ENCODE results near the gene ACOX3. TPM values are rescaled to one million over a fixed set of nuclear protein-coding genes. Genes with fewer than 3 reads are reported as not detected.
A peak's percentile ranks its signal among the peaks of the same experiment; 100 is the strongest.

Gene ACOX3
- total and polyA plus RNA-seq, 10 of the 15 experiments (the other 5 are each of a cell fraction or from before 2014, with no cell fraction given) = 2.0 to 24.5 (median 14.0) TPM

GRCh38 chr4:8340781-8341241 is 99.7 kb downstream of the ACOX3 start (continued):
- TF ChIP-seq ZNF687 (IDR thresholded peaks at IDR 0.05) (no peak), CHD4 (IDR thresholded peaks at IDR 0.05) (no peak), SIX5 (IDR thresholded peaks at IDR 0.05; ENCODE audit: low read depth, low read length, severe bottlenecking) (no peak), CEBPB (IDR thresholded peaks at IDR 0.05; ENCODE audit: borderline replicate concordance in 1 of 2, low read depth in 2 of 2, low read length in 2 of 2) (no peak)

- FAIRE-seq = no peak
- intact Hi-C loops (cut with micrococcal nuclease; ENCODE audit: unreplicated experiment) = no loop called here
- TF ChIP-seq BHLHE40 (IDR thresholded peaks at IDR 0.05; ENCODE audit: borderline replicate concordance in 1 of 2, low read depth in 2 of 2, low read length in 1 of 2) (peak in 1 of 2 experiments; percentile 36; a peak in 1 of 4 replicates), ASH2L (IDR thresholded peaks at IDR 0.05; ENCODE audit: borderline replicate concordance, low read depth) (no peak), BCL3 (IDR thresholded peaks at IDR 0.05; ENCODE audit: borderline replicate concordance, insufficient read depth, low read depth, low read length, poor library complexity, severe bottlenecking) (no peak), HDGF (IDR thresholded peaks at IDR 0.05) (no peak)
- TF ChIP-seq, protein P1, sequence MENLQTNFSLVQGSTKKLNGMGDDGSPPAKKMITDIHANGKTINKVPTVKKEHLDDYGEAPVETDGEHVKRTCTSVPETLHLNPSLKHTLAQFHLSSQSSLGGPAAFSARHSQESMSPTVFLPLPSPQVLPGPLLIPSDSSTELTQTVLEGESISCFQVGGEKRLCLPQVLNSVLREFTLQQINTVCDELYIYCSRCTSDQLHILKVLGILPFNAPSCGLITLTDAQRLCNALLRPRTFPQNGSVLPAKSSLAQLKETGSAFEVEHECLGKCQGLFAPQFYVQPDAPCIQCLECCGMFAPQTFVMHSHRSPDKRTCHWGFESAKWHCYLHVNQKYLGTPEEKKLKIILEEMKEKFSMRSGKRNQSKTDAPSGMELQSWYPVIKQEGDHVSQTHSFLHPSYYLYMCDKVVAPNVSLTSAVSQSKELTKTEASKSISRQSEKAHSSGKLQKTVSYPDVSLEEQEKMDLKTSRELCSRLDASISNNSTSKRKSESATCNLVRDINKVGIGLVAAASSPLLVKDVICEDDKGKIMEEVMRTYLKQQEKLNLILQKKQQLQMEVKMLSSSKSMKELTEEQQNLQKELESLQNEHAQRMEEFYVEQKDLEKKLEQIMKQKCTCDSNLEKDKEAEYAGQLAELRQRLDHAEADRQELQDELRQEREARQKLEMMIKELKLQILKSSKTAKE (IDR thresholded peaks at IDR 0.05; ENCODE audit: low read depth, poor library complexity, severe bottlenecking) = no peak
- TF ChIP-seq, protein P2, sequence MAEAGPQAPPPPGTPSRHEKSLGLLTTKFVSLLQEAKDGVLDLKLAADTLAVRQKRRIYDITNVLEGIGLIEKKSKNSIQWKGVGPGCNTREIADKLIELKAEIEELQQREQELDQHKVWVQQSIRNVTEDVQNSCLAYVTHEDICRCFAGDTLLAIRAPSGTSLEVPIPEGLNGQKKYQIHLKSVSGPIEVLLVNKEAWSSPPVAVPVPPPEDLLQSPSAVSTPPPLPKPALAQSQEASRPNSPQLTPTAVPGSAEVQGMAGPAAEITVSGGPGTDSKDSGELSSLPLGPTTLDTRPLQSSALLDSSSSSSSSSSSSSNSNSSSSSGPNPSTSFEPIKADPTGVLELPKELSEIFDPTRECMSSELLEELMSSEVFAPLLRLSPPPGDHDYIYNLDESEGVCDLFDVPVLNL (IDR thresholded peaks at IDR 0.05; ENCODE audit: low read depth, low read length) = no peak
- no peak for ATAC-seq
- in situ Hi-C loops (cut with MboI) = no loop called here
- DNase-seq (ENCODE audit: low read depth, low spot score) = no peak
- Histone ChIP-seq H3K79me2 (ENCODE audit: control insufficient read depth, insufficient read depth, low read length) (no peaks in the 10 kb centered on the region), H3K4me2 (ENCODE audit: control insufficient read depth, insufficient read depth) (no peak overlapping the region), H3K4me1 (ENCODE audit: control insufficient read depth, insufficient read depth, low read length) (no peaks in the 10 kb centered on the region), H3K4me3 (no peak overlapping the region), H3K27me3 (replicated peaks in 1 of 2; ENCODE audit: control insufficient read depth in 2 of 2, insufficient read depth in 2 of 2, low read length in 1 of 2) (no peaks in the 10 kb centered on the region), H3K9ac (ENCODE audit: control insufficient read depth, insufficient read depth, low read length) (no peak overlapping the region), H3K9me3 (replicated peaks; ENCODE audit: control insufficient read depth, insufficient read depth, low read length) (no peaks in the 10 kb centered on the region; the same call in 1 of the 3 replicates), H3K36me3 (ENCODE audit: control insufficient read depth in 2 of 2, insufficient read depth in 2 of 2, low read length in 1 of 2) (no peaks in the 10 kb centered on the region), H4K20me1 (ENCODE audit: control insufficient read depth, insufficient read depth) (no peaks in the 10 kb centered on the region), H2AFZ (ENCODE audit: control insufficient read depth, low read depth, low read length) (no peak overlapping the region), H3K27ac (ENCODE audit: control insufficient read depth, insufficient read depth) (no peak overlapping the region)
- CTCF ChIA-PET = no interaction called here
- SMC1A ChIA-PET (ENCODE audit: uncharacterized antibody, unreplicated experiment) = no interaction called here
- BruUV-seq (replicated peaks) = no TSS peak
- whole genome bisulfite sequencing (ENCODE audit: insufficient coverage, insufficient replicate concordance, low lambda C conversion rate, missing lambda C conversion rate) = 49% methylated on average over 4 of the region's 4 CpGs
- POLR2A ChIA-PET = no interaction called here
- RAD21 ChIA-PET (ENCODE audit: unreplicated experiment) = no interaction called here
Observed at GRCh38 chr4:8338351-8338961, 102.1 kb downstream of the ACOX3 start.
